HG03520 (cell line): Measurements from ENCODE around the gene THNSL1.
A peak's percentile ranks its signal among the peaks of the same experiment; 100 is the strongest.
"Not testable (repeated sequence)": the region's sequence is repeated elsewhere in the genome, so short reads cannot be mapped to it uniquely, and the experiment has no call there.

Experiments used
- ATAC-seq: cut with Tn5 transposase; IDR thresholded peaks from one replicate; pipeline ENCODE4 v1.9.1; 2021; ENCODE audit warnings: mild to moderate bottlenecking, moderate library complexity; ENCODE audit not compliant: unreplicated experiment

The THNSL1 gene

DNA sequence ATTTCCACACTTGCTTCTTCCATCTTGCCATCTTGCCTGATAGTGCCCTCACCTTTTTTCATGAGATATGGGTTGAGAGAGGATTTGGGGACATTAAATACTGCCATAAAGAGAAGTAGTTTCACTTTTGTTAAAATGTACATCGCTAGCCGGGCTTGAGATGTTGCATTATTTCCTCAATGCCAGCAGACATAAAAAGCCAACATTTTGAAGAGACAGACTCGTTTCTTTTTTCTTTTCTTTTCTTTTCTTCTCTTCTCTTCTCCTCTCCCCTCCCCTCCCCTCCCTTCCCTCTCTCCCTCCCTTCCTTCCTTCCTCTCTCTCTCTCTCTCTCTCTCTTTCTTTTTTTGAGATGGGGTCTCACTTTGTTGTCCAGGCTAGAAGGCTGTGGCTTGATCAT is 18.4 kb upstream of the THNSL1 start:
- no peak for ATAC-seq

DNA sequence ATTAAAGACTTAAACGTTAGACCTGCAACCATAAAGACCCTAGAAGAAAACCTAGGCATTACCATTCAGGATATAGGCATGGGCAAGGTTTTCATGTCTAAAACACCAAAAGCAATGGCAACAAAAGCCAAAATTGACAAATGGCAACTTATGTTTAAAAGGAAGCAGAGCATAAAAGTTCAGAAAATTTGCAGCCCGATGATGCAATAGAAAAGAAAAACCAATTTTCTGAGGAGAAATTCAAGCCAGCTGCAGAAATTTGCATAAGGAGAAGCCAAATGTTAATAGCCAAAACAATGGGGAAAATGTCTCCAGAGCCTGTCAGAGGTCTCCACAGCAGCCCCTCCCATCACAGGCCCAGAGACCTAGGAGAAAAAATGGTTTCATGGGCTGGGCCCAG is 4.8 kb upstream of the THNSL1 start:
- not testable (repeated sequence) for ATAC-seq

DNA sequence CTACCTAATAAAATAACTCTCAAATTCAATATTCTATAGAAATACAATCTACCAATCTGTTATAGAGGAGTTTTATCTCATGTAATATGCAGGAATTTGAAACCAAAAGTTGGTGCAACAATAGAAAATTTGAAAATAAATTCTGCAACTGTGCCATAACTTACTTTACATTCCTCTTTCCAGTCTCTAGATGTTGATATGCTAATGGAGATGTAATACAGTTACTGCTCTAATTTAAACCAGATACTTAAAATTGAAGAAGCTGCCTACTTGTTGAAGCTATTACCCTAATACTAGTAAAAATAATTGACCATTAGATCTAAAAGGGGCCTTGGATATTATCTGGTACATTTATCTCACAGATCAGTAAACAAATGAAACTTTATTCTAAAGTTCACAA is 1.8 kb upstream of the THNSL1 start:
- ATAC-seq = no peak

DNA sequence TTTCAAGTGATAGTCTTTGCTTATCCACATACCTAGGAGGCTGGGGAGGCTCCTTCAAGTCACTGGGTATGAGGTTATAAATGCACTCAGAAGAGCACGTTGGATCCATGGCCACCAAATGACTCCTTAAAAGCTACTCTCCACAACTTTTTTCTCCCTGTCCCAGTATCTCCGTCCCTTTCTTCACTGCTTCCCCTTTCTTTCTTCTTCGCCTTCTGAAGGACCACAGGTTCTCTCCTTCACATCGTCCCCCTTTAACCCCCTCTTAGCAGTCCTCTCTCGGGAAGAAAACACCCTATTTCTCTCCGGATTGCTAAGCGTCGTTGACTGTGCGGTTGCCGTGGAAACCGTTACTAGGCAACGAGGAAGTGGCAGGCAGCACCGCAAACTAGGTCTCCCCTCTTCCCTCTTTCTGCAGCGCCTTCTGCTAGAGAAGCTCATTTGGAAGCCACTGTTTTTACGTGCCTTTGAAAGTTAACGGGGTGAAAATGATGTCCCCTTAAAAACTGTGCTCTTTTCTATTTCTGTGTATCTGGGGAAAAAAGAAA is 510 bp upstream of the THNSL1 start, which contains the start of gene ENKUR:
Gene ENKUR, minus strand, starts transcription at position 331 of the 548 bp plus-strand sequence. Its CDS starts 222 bp downstream, at position 109.
- ATAC-seq = peak; percentile 63

DNA sequence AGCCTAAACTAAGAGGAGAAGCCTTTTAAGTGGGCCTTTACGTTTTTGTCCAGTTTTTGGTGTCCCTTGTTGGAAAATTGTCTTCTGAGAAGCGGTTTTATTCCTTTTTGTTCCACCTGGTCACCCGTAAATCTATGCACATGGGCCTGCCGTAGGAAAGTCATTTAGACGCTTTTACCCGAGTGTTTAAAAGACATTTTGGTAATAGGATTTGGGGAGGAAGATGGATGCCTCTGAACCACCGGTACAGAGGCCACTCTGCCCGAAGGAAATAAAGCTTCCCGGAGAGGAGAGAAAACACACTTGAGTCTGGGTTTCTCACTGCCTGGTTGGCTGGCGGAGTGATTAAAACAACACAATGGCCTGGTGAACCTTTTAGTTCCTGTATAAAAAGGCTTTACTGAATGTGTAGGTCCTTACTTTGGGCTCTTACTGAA is 760 bp downstream of the THNSL1 start:
- ATAC-seq = peak; percentile 1

DNA sequence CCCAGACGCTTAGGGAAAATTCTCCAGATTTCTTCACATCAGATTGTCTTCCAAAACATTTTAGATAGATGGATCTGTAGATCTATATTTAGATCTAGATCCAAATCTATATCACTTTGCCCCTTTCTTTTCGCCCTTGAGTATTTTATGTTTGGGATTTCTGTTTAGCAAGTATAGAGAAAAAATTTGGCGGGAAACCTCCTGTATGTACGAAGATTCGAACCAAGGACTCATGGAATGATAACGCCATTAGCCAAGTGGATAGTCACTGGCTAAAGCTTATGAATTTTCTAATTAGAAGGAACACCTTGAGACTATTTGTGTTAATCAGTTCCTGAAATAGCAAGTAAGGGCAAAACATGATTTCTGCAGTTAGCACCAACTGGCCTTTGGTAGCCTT is 1.2 kb downstream of the THNSL1 start:
- ATAC-seq = no peak

DNA sequence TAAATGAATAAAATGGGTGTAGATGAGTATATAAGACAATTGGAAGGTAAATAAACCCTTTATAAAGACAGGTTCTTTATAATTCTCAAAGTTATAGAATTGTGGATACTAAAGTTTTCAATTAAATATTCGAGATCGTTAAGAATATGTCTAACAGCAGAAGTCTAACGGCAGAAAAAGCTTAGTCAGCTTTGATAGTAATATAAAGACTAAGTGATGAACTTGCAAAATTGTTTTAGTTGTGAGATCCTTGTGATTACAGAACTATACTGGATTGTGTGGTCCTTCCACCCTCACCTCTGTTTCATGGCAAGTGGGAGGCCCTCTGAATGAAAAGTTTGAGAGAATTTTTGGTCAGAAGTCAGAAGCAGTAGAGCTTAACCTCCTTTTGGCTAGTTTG is 2.3 kb downstream of the THNSL1 start:
- no peak for ATAC-seq

DNA sequence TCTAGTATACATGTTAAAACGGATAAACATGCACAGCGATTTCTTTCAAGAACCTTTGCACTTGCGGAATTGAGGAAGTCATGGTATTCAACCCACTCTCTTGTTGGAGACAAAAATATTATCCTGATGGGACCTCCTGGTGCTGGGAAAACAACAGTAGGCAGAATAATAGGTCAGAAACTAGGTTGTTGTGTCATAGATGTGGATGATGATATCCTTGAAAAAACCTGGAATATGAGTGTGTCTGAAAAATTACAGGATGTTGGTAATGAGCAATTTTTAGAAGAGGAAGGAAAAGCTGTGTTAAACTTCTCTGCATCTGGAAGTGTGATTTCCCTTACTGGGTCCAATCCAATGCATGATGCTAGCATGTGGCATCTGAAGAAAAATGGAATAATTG is 6.9 kb downstream of the THNSL1 start:
- no peak for ATAC-seq

DNA sequence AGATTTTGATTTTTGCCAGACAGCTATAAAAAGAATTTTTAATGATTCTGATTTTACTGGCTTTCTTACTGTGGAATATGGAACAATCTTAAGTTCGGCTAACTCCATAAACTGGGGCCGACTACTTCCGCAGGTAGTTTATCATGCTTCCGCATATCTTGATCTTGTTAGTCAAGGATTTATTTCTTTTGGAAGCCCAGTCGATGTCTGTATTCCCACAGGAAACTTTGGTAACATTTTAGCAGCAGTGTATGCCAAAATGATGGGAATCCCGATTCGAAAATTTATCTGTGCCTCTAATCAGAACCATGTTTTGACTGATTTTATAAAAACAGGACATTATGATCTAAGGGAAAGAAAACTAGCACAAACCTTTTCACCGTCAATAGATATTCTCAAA is 8.1 kb downstream of the THNSL1 start:
- ATAC-seq = no peak

DNA sequence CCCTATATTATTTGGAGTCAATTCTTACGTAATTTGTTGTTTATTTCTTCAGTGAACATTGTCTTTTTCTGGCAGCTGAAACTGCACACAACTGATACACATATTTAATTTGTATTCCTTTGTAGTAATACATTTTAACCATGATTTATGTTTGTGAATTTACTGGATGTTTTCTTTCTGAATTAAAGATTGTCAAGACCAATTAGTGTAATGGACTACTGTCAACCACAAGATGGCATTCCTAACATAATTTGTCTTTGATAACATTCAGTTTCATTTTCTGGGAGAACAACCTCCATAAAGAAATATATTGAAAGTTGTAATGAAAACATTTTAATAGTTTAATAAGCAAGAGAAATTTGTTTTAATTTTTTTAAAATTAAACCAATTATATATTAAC is 10.1 kb downstream of the THNSL1 start:
- ATAC-seq = no peak

DNA sequence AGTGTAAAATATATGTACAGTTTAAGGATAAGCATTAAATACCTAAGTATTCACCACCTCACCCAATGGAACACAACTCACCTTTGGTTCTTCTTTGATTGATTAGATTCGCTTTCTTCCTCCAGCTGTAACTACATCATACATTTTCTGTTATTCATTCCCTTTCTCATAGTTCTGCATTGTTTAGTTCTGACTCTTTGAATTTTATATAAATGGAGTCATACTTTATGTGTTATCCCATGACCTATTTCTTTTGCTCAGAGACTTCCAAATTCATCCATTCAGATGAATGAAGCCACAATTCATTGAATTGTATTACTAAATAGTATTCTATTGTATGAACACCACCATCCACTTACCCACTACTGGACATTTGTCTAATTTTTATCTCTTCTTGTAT is 12.3 kb downstream of the THNSL1 start:
- ATAC-seq = no peak

DNA sequence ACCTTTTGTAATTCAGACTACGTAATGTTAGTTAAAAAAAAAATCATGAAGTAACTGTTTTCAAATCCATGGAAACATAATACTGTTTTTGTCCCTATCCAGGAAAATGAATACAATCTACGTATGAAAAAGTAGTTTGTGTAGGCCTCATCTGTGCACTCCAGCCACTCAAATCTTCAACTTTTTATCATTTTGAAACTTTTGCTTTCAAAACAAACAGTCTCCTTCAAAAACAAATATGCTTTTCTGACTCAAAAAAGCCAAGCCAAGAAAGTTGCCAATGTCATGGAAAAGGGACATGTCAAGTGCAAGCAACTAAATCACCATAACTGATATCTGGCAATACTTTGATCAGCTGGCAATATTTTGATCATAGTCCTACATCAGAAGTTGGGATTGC is 13.1 kb downstream of the THNSL1 start:
- ATAC-seq = no peak

DNA sequence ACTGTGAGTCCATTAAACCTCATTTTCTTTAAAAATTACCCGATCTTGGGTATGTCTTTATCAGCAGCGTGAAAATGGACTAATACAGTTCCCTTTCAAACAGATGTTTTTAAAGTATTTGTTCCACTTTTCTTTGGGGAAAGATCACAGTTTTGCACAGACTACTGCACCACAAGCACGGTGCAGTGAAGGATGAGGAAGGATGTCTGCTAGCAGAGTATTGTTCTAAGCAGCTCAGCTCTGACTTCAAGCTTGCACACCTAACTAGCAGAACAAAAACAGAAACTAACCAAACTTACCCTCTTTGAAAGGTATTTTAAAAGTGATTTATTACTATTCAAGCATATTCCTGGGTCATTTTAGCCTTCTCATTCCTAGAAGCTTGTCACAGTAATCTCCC is 20.0 kb downstream of the THNSL1 start:
- peak; percentile 63 for ATAC-seq

DNA sequence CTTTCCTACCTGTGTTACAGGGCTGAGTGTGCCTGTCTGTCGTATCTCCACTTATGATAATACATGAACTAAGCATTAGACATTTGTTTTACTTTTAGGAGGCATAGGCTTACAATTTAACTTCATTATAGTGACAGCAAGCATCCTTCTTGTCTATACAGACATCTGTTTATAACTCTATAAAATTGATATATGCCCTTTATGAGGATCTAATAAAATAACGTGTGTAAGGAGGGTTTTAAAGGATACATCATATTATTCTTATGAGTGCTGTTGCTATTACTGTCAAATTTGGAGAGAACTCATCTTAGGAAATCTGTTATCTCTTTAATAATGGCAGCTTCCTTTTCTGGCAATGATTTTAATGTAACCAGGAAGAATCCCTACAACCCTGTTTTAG is 21.9 kb downstream of the THNSL1 start:
- no peak for ATAC-seq

DNA sequence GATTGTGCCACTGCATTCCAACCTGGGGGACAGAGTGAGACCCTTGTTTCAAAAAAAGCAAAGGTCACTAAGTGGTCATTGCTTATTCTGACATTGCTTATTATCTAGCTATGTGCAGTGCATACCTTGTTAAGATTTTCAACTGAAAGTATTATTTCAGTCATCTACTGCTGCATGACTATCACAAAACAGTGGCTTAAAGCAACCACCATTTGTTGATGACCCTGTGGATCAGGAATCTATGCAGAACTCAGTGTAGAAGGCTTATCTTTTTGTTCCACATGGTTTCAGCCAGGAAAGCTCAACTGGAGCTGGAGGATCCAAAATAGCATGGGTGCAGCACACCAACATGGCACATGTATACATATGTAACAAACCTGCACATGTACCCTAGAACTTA is 23.1 kb downstream of the THNSL1 start:
- no peak for ATAC-seq

DNA sequence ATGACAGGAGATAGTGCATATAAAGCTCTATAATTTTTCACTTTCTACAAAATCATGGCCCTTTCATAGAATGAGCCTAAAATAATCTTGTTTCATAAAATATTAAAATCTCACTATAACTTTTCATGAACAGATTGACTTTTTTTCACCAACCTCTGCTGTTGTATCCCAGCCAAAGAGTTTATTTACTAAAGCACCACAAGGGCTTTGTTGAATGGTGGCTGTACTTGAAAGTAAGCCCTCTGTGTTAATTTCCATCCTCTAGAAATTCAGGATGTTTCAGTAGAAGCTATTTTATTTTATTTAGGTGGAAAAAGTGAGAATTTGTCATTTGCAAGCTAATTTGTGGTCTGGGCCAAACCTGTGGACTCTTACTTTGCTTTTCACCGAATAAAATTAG is 30.2 kb downstream of the THNSL1 start:
- no peak for ATAC-seq

DNA sequence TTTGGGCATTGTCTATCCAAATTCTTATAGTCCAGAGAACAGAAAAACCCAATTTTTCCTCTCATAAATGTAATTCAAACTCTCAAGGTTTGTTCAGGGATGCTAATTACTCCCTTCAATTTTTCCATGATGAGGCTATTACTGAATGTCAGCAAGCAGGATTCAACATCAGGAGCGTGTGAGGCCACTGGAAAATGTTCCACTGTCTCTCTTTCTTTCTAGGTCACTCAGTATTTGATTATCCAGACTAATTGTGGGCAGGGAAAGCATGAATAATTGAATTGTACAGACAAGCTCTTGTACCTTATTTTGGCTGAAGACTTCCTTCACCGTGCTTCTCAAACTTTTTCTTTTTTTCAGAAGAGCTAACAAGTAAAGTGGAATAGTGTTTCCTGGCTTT is 30.7 kb downstream of the THNSL1 start:
- no peak for ATAC-seq

DNA sequence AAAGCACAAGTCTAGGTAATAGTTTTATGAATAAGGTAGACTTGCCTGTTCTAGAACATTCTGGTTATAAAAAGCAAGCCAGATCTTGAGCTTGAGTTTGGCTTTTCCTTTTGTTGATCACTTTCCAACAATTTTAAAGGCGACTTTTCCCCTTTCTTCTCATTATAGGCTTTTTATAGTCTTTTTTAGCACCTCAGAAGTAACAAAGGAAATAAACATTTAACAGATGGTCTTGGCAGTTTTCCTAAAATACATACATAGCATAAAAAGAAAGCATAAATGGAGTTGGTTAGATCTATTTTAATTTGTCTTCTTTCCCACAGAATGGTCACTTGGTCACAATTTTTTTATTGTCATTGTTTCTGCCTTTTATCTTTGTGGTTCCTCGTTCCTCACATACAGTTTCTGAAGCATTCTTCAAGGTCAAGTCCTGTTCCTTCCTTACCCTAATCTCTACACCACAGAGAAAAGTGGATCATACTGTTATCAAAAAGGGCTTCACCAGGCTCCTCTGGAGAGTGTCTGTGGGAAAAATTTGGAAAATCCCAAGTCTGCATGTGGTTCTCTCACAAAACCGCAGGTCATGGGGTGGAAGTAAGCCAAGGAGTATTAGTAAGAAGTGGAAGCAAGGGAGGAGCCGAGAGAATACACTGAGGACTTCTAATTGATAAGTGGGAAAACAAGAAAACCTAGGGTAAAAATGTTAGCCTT is 31.3 kb downstream of the THNSL1 start:
- no peak for ATAC-seq

DNA sequence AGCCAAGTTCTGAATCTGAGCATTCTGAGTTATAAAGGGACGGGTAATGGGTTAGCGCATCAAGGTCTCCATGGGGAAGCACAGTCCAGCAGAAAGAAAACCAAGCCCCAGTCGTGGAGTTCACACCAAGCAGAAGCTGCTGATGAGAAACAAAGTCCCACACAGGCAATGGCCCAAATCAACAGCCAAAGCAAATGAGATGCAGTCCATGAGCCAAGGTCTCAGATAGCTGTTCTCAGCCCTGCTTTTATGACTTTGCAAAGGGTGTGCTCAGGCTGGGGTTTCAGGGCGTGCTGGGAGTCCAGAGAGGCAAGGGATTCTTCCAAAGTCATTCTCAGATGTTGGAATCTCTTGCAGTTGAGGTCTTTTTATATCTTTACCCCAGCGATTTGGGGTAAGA is 32.0 kb downstream of the THNSL1 start:
- ATAC-seq = no peak

DNA sequence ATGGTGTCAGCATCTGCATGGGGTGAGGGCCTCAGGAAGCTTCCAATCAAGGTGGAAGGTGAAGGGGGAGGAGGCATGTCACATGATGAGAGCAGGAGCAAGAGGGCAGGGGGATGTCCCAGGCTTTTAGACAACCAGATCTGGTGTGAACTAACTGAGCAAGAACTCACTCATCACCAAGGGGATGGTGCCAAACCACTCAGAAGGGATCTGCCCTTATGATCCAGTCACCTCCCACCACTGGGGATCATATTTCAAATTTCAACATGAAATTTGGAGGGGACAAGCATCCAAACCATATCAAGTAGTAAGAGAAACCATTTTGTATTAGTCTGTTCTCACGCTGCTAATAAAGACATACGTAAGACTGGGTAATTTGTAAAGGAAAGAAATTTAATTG is 33.6 kb downstream of the THNSL1 start:
- ATAC-seq = no peak

DNA sequence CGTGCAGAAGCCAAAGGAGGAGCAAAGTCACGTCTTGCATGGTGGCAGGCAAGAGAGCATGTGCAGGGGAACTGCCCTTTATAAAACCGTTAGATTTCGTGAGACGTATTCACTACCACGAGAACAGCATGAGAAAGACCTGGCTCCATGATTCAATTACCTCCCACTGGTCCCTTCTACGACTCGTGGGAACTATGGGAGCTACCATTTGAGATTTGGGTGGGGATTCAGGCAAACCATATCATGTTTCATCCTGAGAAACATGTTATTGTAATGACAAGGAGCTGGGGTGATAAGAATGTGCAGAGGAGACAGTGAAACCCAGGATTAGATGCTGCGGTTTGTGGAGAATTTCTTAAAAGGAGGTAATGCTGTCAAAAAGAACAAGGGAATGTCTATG is 34.0 kb downstream of the THNSL1 start:
- ATAC-seq = no peak

DNA sequence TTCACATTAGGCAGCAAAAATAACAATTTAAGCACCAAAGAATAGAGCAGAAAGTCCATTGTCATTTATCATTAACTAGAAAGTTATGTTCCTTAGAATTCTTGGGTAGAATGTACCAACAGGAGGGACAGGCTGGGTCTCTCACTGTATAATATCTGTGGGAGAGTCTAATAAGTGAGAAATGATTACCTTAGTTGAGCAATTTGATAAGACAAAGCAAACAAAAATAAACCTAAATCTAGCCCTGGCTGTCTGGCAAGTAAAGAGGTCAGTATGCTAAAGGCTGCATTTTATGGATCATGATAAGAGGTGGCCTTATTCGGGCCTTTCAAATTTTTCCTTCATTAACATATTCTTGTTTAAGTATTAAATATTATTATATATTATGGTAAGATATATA is 35.6 kb downstream of the THNSL1 start:
- ATAC-seq = no peak

DNA sequence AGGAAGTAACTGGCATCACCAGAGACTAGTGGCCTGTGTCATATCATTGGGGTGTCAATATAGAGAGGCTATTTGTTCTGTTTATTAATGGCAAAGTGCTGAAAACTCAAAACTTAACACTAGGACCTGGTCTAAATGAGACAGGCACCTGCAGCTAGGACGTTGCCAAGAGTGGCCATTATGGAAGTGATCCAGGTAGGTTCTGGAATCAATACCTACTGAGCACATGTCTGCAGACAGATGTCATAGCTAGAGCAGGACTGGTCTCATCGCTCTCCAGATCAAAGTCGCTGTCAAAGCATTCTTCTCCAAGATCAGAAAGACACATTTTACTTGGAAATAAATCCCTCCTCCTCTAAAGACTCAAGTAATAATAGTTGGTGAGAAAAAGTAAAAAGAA is 40.3 kb downstream of the THNSL1 start:
- no peak for ATAC-seq
